Measurements from ENCODE around the gene HEXIM2.
"Not testable (repeated sequence)": the region's sequence is repeated elsewhere in the genome, so short reads cannot be mapped to it uniquely, and the experiment has no call there.

The HEXIM2 gene

DNA sequence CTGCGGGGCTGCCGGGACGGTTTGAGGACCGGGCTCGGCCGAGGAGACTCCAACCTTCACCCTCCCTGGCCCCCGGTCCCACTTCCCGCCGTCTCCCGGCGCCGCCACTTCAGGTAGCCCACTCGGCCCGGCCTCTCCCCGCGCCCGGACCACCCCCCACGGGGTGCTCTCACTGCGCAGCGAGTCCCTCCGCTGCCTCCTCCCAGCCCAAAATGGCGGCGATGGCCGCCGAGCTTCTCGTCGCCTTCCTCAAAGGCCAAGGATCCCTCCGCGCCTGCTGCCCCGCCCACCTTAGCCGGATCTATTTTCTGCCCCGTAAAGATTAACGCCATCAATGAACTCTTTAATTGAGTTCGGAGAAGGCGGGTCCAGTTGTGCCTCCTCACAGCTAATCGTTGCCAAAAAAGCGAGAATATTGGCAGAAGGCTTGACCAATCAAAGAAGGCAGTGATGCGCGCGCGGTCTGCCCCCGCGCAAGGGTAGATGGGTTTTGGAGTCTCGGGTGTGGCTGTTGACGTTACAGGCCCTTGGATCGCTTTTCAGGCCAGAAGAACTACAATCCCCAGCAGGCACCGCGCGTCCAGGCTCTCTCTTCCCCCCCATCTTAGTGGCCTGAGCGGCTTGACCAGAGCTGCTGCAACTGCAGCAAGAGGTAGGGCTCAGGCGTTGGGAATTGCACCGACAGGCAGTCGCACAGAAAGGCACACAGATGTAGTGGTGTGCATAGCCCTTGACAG lies at the start of gene HEXIM2:
Gene HEXIM2, plus strand, starts transcription at position 588 of the 737 bp plus-strand sequence. CDS start 919 bp downstream, outside the sequence.
- peak; percentile 99 for DNase-seq (ENCODE audit: low spot score)

DNA sequence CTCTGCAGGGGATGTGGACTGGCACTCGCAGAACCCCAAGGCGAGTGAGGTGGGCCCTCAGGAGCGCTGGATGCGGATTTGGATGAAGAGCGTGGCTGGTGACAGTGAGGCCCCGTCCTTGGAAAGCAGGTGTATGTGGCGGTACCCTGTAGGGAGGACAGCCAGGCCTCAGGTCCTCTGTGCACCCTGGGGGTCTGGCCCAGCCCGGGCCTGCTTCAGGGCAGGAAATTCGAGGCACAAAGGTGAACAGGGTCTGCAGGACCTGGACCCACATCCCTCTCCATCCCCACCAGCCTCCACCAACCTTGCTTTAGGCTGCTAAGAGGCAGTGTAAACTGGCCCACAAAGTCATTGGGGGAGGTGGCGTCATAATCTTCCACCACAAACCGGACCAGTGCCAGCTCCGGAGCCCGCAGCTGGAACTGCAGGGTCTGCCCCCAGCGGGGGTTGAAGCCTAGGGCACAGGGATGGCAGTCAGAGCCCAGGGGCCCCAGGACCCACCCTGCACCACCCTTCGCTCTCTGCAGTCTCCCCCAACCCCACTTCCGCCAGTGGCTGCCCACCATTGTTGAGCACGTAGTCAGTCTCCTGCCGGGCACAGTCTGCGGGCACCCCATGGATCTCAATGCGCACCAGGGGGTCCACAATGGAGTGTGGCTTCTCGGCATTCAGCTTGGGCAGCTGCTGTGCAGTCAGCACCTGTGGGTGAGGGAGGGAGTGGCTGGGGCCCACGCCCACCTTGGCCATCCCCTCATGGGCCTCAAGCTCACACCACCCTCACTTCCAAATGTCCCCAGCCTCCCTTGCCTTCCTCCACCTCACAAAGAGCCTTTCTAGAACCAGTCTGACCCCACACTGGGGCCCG lies 48.9 kb upstream of the HEXIM2 start:
- DNase-seq (ENCODE audit: low spot score): no peak

GRCh38 chr17:45113424-45113754 lies 48.3 kb upstream of the HEXIM2 start:
- no peak for DNase-seq (ENCODE audit: low spot score)

- no peak for DNase-seq (ENCODE audit: low spot score)
These were observed 47.4 kb upstream of the HEXIM2 start for GRCh38 chr17:45114117-45114932.

- DNase-seq (ENCODE audit: low spot score): no peak
These were observed 46.6 kb upstream of the HEXIM2 start for GRCh38 chr17:45115015-45115625.

- no peak for DNase-seq (ENCODE audit: low spot score)
These were observed 45.8 kb upstream of the HEXIM2 start for GRCh38 chr17:45115871-45116270.

GRCh38 chr17:45116434-45117016 lies 45.1 kb upstream of the HEXIM2 start:
- no peak for DNase-seq (ENCODE audit: low spot score)

DNA sequence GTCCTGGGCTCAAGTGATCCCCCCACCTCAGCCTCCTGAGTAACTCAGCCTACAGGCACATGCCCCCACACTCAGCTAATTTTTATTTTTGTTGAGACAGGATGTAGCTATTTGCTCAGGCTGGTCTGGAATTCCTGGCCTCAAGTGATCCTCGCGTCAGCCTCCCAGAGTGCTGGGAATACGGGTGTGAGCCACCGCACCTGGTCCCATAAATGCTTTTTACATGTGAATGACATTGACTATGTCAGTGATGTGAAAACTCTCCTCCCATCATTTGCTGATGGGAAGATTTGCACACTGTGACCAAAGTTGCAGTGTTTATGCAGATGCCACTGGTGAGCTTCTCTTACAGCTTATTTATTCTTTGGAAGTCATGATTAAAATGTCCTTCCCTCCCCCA lies 44.3 kb upstream of the HEXIM2 start:
- no peak for DNase-seq (ENCODE audit: low spot score)

GRCh38 chr17:45117848-45118646 lies 43.6 kb upstream of the HEXIM2 start:
- DNase-seq (ENCODE audit: low spot score): no peak

- no peak for DNase-seq (ENCODE audit: low spot score)
These were observed 43.0 kb upstream of the HEXIM2 start for GRCh38 chr17:45118691-45119090.

DNA sequence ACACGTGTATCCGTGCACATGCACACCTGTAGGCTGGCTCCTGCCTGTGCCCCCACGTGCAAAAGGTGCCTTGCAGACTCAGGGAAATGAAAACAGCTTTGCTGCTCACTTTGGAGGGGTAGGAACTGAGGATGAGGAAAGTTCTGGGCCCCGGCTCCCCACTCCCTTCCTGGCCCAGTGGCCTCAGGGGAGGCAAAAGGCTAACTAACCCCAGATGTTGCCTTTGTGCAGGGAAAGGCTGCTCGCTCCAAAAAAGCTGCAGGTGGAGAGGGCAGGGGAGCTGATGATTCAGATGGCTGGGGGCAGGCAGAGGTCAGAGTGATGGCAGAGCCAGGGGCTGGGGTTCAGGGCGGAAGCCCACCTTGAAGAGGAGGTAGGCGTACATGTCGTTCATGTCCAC lies 41.7 kb upstream of the HEXIM2 start:
- no peak for DNase-seq (ENCODE audit: low spot score)

GRCh38 chr17:45120558-45120957 lies 41.1 kb upstream of the HEXIM2 start:
- DNase-seq (ENCODE audit: low spot score): no peak

DNA sequence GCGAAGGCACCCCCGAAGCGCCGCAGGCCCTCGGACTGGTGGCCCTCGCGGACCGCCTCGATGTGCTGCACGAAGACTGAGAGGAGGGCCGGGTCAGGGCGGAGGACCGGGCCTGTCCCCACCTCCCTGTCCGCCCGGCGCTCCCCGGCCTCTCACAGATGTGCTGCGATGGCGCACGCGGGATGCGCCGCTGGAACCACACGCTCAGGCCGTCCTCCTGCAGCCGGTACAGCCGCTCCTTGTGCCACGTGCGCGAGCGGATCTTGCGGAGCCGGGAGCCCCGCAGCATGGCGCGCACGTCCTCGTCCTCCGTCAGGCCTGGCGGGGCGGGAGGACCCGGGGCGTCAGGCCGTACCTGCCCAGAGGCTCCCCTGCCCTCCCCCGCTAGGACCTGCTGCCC lies 40.6 kb upstream of the HEXIM2 start:
- no peak for DNase-seq (ENCODE audit: low spot score)

DNA sequence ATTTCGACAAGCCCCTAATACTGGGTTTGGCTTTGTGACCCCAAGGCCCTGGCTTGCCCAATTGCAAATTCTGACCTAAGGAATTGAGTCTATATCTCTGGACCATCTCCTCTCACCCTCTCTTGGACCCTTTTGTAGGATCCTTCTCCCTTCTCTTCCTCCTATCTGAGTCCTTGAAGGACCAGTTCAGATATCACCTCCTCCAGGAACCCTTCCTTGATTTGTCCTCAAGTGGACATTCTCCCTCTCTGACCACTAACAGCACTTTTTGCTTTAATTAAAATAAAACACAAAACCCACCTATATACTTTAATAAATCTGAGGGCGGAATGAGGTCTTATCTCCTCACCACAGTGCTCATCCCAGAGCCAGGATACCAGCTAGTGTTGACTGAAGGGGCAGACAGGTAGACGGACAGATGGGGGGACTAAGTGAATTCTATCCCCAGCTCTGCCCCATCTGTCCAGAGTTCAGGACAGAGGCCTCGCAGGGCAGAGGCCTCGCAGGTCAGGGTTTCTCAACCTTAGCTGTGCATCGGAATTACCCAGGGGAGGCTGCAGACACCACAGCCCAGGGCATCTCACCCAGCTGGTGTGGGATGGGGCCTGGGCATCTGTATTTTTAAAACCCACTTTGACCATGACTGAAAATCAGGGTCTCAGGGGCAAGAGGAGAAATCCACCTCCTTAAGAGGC lies 38.5 kb upstream of the HEXIM2 start:
- DNase-seq (ENCODE audit: low spot score): no peak

- DNase-seq (ENCODE audit: low spot score): peak; percentile 79
These were observed 37.5 kb upstream of the HEXIM2 start for GRCh38 chr17:45123930-45124796.

GRCh38 chr17:45124797-45125122 lies 36.9 kb upstream of the HEXIM2 start:
- not testable (repeated sequence) for DNase-seq (ENCODE audit: low spot score)

GRCh38 chr17:45125509-45125908 lies 36.2 kb upstream of the HEXIM2 start:
- DNase-seq (ENCODE audit: low spot score): no peak

DNA sequence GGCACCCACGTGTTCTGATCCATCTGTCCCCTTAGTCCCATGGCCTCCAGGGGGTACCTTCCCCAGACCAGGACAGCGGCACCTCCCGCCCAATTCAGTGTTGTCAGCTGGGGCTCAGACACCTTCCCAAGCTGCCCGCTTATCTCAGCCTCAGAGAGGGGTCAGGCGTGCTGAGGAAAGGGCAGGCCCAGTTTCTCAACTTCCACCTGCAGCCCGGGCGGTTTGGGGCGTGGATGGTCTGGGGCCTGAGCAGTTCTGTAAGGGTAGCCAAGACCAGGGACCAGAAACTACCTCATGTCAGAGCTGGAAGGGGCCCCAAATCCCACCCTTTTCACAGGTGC lies 34.5 kb upstream of the HEXIM2 start:
- no peak for DNase-seq (ENCODE audit: low spot score)

- DNase-seq (ENCODE audit: low spot score): no peak
These were observed 34.0 kb upstream of the HEXIM2 start for GRCh38 chr17:45127548-45128300.

Measured in COLO829 (cell line).